Brain microvascular endothelial cell (primary cell): ENCODE data around the gene CRLF3.

Source experiments
- DNase-seq: peaks from one replicate; pipeline ENCODE4 v3.0.0-alpha.2; 2020
- H3K27ac ChIP-seq: fragments of 250-450 bp; sonication (Bioruptor Pico); 2 replicates; pipeline ENCODE4 v1.5.1; 2020; ENCODE audit warnings: mild to moderate bottlenecking, moderate library complexity
- H3K27me3 ChIP-seq: fragments of 250-450 bp; sonication (Bioruptor Pico); replicated peaks from 2 replicates; pipeline ENCODE4 v1.5.1; 2020; ENCODE audit warnings: mild to moderate bottlenecking
- H3K36me3 ChIP-seq: fragments of 250-450 bp; sonication (Bioruptor Pico); replicated peaks from 2 replicates; pipeline ENCODE4 v1.5.1; 2020; ENCODE audit warnings: mild to moderate bottlenecking
- H3K4me3 ChIP-seq: 2 replicates; pipeline ENCODE4 v1.5.1; 2011; ENCODE audit warnings: low read depth, mild to moderate bottlenecking, control low read depth, low read length, moderate library complexity
- in situ Hi-C: cut with HindIII; loops from 2 replicates; pipeline ENCODE4 v1.10.0; 2017; ENCODE audit warnings: low sequenced_read_pairs, low pct_ligation_motif_present
- TF ChIP-seq, protein P1 (sequence below): IDR thresholded peaks from 2 replicates; pipeline ENCODE4 v1.5.1; 2011; ENCODE audit warnings: low read depth, mild to moderate bottlenecking, moderate library complexity, low read length, control low read depth, inconsistent platforms; ENCODE audit errors: missing control alignments

The CRLF3 gene

DNA sequence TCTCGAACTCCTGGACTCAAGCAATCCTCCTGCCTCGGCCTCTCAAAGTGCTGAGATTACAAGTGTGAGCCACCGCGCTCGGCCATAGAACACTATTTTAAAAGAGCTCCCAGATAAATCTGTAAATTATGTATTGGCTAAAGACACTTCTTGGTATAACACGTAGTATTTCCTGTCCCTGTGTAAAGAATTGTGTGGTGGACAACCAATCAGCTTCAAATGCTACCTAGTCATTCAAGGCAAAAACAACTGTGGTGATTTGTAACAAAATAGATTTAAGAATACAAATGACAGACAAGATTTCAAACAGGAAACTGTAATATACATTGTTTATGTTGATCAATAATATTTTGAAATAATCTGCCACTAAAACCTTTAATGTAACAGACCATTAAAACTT is 14.6 kb downstream of the CRLF3 start:
- Histone ChIP-seq H3K27ac (no peak overlapping the region), H3K36me3 (no peaks in the 10 kb centered on the region), H3K27me3 (no peaks in the 10 kb centered on the region), H3K4me3 (no peak overlapping the region)
- in situ Hi-C loops, result no loop called here
- no peak for DNase-seq
- TF ChIP-seq, protein P1, sequence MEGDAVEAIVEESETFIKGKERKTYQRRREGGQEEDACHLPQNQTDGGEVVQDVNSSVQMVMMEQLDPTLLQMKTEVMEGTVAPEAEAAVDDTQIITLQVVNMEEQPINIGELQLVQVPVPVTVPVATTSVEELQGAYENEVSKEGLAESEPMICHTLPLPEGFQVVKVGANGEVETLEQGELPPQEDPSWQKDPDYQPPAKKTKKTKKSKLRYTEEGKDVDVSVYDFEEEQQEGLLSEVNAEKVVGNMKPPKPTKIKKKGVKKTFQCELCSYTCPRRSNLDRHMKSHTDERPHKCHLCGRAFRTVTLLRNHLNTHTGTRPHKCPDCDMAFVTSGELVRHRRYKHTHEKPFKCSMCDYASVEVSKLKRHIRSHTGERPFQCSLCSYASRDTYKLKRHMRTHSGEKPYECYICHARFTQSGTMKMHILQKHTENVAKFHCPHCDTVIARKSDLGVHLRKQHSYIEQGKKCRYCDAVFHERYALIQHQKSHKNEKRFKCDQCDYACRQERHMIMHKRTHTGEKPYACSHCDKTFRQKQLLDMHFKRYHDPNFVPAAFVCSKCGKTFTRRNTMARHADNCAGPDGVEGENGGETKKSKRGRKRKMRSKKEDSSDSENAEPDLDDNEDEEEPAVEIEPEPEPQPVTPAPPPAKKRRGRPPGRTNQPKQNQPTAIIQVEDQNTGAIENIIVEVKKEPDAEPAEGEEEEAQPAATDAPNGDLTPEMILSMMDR, result no peak

DNA sequence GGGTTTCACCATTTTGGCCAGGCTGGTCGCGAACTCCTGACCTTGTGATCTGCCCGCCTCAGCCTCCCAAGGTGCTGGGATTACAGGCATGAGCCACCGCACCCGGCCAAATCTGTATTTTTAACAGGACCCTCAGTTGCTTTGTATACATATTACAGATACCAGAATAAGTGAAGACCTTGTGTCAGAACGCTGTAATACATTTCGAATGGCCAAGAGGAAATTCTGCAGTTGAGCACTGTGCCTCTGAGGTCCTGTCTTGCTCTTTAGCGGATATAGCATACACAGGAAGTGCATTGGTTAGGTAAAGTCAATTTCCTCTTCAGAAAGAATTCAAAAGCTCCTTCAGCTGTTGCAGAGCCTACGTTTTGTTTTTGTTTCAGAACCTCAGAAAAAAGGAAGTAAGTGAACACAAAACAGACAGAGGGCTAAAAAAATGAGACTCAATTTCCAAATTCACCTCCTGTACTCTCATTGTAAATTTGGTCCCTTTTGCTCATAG is 15.7 kb downstream of the CRLF3 start:
- DNase-seq, result no peak
- TF ChIP-seq, protein P1, result no peak
- H3K27ac ChIP-seq, result no peak overlapping the region
- H3K4me3 ChIP-seq, result no peak overlapping the region
- in situ Hi-C loops, result no loop called here
- H3K36me3 ChIP-seq, result peaks cover under 1% of the 10 kb centered on the region
- H3K27me3 ChIP-seq, result no peaks in the 10 kb centered on the region

DNA sequence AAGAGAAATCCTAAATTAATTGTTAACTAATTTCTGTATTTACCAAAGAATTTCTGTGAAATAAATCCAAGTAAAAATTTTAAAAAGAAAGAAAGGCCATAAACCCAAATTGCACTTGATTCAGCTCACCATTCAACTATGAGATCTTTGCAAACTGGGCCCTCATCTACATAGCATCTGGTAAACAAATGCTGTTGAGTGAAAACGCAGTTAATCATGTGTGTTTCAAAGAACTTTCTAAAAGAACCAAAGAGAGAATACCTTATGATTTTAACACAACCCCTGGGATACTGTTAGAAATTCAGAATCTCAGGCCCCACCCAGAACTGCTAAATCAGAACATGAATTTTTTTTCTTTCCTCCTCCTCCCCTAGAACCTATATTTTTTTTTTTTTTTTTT is 16.6 kb downstream of the CRLF3 start:
- no peaks in the 10 kb centered on the region for H3K27me3 ChIP-seq
- in situ Hi-C loops, result no loop called here
- no peak for DNase-seq
- no peak overlapping the region for H3K4me3 ChIP-seq
- H3K27ac ChIP-seq, result no peak overlapping the region
- TF ChIP-seq, protein P1, result no peak
- peaks cover 7% of the 10 kb centered on the region for H3K36me3 ChIP-seq

DNA sequence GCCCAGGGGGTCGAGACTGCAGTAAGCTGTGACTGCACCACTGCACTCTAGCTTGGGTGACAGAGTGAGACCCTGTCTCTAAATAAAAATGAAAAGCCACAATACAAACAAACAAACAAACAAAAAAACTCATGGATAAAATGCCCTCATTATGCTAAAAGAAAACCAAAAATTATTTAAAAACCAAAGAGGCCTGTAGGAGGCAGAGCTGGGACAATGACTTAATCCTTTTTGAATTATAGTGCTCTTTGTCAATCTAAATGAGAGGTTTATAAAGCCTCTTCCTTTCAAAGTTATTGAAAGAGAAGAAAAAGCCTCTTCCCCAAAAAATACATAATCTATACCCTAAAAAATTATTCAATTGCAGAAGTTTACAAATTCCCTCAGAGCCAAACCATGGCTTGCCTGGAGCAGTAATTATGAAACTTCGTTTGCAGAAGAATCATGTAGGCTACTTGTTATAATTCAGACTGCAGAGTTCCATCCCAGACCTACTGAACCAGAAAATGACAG is 18.5 kb downstream of the CRLF3 start:
- DNase-seq, result no peak
- in situ Hi-C loops, result no loop called here
- Histone ChIP-seq H3K4me3 (no peak overlapping the region), H3K27ac (no peak overlapping the region), H3K36me3 (peaks cover 21% of the 10 kb centered on the region), H3K27me3 (no peaks in the 10 kb centered on the region)
- TF ChIP-seq, protein P1, result peak; percentile 7

DNA sequence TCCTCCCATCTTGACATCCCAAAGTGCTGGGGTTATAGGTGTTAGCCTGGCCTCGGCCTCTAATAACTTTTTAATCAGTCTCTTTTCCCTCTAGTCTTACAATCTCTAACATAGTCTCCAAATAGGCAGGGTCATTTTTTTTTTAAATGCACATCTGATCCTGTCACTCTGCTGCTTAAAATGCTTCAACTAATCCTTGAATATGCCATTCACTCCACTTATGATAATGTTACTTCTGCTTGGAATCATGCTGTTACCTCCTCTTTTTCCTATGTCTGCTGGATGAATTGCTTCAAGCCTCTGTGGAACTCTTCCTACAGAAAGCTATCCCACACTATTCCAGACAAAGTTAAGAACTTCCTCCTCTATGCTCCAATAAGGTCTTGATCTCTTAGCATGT is 22.8 kb downstream of the CRLF3 start:
- in situ Hi-C loops, result no loop called here
- no peak for DNase-seq
- Histone ChIP-seq H3K27me3 (no peaks in the 10 kb centered on the region), H3K4me3 (no peak overlapping the region), H3K36me3 (peaks cover 21% of the 10 kb centered on the region), H3K27ac (no peak overlapping the region)
- TF ChIP-seq, protein P1, result no peak

DNA sequence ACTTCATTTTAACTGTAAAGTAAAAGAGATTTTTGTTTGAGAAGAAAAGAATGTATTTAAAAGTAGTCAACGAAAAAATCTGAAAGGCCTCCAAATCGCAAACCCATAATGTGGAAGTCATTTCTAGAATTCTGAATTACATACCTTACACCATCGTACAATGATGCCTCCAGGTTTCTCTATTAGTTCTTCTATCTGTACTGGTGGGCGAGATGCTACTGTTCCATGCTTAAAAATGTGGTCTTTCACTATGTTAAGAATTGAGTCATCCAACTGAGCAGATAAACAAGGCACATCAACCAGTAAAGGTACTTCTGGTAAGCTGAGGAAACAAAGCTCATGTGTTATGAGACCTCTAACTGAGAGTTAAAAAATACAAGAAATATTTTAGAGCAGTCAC is 28.5 kb downstream of the CRLF3 start:
- H3K36me3 ChIP-seq, result peaks cover 34% of the 10 kb centered on the region
- H3K27ac ChIP-seq, result no peak overlapping the region
- in situ Hi-C loops, result no loop called here

More for the DNA sequence above, 28.5 kb downstream of the CRLF3 start:
- DNase-seq, result no peak
- H3K4me3 ChIP-seq, result no peak overlapping the region
- TF ChIP-seq, protein P1, result no peak
- H3K27me3 ChIP-seq, result no peaks in the 10 kb centered on the region
